Uterus (tissue), 4 donors: ENCODE data around the gene TREML4. TPM values are rescaled to one million over a fixed set of nuclear protein-coding genes. Genes with fewer than 3 reads are reported as not detected.

Experiments
- DNase-seq, 2 donors: peaks; one replicate each; pipeline ENCODE4 v3.0.0-alpha.2; 2019 to 2020
- H3K27ac ChIP-seq, 2 donors: fragments of 200-600 bp; sonication (generic); 1 replicate in 1 of 2; 2 replicates in 1 of 2; pipeline ENCODE4 v1.5.1; 2016 to 2018
- H3K27me3 ChIP-seq, 2 donors: fragments of 200-600 bp; sonication (generic); one replicate each; pipeline ENCODE4 v1.5.1; 2018 to 2019; ENCODE audit warnings: control low read depth in 1 of 2
- H3K36me3 ChIP-seq, 2 donors: fragments of 200-600 bp; sonication (generic); one replicate each; pipeline ENCODE4 v1.5.1; 2019; ENCODE audit warnings: control low read depth in 1 of 2
- H3K4me1 ChIP-seq, 2 donors: fragments of 200-600 bp; sonication (generic); one replicate each; pipeline ENCODE4 v1.5.1; 2018 to 2019; ENCODE audit warnings: control low read depth in 1 of 2
- H3K4me3 ChIP-seq, 2 donors: fragments of 200-600 bp; sonication (generic); 1 replicate in 1 of 2; 2 replicates in 1 of 2; pipeline ENCODE4 v1.5.1; 2018 to 2019; ENCODE audit warnings: mild to moderate bottlenecking in 1 of 2
- H3K9me3 ChIP-seq, 2 donors: fragments of 200-600 bp; sonication (generic); one replicate each; pipeline ENCODE4 v1.5.1; 2019; ENCODE audit warnings: control low read depth in 1 of 2
- POLR2A ChIP-seq, 2 donors: fragments of 450-650 bp; IDR thresholded peaks; one replicate each; pipeline ENCODE4 v1.6.1; 2016; ENCODE audit warnings: antibody characterized with exemption in 2 of 2, mild to moderate bottlenecking in 1 of 2, moderate library complexity in 1 of 2
- intact Hi-C: fragments of 100-400 bp; cut with DNase I; formaldehyde crosslinking; loops from one replicate; pipeline ENCODE4 v1.15.1; 2023; ENCODE audit warnings: low total_unique reads
- total RNA-seq, 4 donors: library from RNA; depleted of rRNA in 3 of 4; stranded (reverse); fragments of >200 nt in 3 of 4; gene quantifications; one replicate each; pipeline versions ENCODE4 v1.1.0 to v1.2.4, GENCODE V29; 2014 to 2023
- TF ChIP-seq, protein P1 (sequence below), 4 experiments: fragments of 200-600 bp in 2 of 4; fragments of 450-650 bp in 2 of 4; sonication (generic) in 2 of 4; IDR thresholded peaks; one replicate each; pipeline ENCODE4 v1.5.1; 2016 to 2019; ENCODE audit warnings: antibody characterized with exemption in 4 of 4, mild to moderate bottlenecking in 2 of 4, moderate library complexity in 1 of 4
- donor health status: DM: yes; HTN: yes; CAD: no.

The TREML4 gene
- total RNA-seq, 4 donors from 2014 or later, result not detected

DNA sequence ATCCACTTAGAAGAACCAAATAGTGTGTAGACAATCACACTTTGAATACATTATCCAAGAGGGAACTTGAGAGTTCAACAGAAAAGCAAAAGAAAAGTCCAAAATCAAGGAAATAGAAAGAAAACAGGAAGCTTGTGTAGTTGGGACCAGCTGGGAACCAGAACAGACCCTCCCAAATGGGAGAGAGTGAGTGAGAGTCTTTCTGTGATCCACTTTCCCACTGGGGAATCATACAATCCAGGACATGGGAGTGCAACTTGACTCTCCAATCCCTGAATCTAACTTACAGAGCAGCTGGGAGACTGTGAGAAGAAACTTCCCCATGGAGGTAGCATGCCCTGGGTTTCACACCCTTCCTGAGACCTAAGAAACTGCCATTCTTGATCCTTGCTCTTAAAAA lies 27.0 kb downstream of the TREML4 start:
- TF ChIP-seq POLR2A (IDR thresholded peaks at IDR 0.05), result no peak
- TF ChIP-seq, protein P1, sequence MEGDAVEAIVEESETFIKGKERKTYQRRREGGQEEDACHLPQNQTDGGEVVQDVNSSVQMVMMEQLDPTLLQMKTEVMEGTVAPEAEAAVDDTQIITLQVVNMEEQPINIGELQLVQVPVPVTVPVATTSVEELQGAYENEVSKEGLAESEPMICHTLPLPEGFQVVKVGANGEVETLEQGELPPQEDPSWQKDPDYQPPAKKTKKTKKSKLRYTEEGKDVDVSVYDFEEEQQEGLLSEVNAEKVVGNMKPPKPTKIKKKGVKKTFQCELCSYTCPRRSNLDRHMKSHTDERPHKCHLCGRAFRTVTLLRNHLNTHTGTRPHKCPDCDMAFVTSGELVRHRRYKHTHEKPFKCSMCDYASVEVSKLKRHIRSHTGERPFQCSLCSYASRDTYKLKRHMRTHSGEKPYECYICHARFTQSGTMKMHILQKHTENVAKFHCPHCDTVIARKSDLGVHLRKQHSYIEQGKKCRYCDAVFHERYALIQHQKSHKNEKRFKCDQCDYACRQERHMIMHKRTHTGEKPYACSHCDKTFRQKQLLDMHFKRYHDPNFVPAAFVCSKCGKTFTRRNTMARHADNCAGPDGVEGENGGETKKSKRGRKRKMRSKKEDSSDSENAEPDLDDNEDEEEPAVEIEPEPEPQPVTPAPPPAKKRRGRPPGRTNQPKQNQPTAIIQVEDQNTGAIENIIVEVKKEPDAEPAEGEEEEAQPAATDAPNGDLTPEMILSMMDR (IDR thresholded peaks at IDR 0.05), result no peak
- Histone ChIP-seq H3K27me3 (no peaks in the 10 kb centered on the region), H3K4me1 (no peaks in the 10 kb centered on the region), H3K9me3 (no peaks in the 10 kb centered on the region), H3K27ac (no peak overlapping the region), H3K4me3 (no peak overlapping the region), H3K36me3 (no peaks in the 10 kb centered on the region)
- intact Hi-C loops, result no loop called here
- no peak for DNase-seq

DNA sequence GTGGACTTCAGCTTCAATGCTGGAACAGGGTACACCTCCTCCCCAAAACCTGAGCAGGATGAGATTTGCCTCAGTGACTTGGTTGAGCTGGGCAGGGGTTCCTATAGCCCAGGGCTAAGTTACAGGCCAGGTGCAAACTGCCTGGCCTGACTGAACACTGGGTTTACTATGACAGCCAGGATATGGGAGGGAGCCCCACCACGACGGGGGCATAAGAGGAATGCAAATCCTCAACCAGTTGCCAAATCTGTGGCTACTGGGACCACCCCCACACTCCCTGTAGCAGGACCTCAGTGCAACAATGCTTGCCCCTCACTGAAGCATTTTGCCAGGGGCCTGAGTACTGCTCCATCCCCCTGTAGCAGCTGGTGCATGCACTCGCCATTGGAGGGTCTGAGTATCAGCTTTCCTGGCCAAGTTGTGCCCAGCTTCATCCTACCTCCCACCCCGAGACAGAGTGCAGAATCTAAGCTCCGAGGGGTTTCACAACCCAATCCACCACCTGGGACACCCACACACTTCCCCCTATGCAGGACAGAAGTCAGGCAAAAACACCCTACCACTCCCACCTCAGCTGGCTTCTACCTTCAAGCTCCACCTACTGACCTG lies 27.6 kb downstream of the TREML4 start:
- intact Hi-C loops, result no loop called here
- no peak for DNase-seq
- TF ChIP-seq POLR2A (IDR thresholded peaks at IDR 0.05), result no peak
- TF ChIP-seq, protein P1 (IDR thresholded peaks at IDR 0.05), result no peak

DNA sequence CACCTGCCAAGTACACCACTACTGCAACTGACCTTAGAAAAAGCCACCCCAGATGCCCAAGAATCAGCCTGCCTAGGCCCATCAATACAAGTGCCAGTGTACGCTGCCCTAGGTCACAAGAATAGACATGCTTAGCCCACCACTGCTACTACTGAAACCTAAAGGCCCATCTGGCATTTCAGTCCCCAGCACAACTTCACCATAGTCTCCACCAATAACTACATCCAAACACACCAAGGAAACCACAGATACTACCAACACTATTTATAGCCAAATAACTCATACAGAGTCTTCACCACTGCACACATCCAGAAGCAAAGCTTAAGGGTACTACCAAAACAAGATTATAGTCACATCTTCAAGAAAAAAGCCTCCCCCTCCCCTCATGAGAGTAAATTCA lies 28.2 kb downstream of the TREML4 start:
- no peak overlapping the region for H3K4me3 ChIP-seq
- no peaks in the 10 kb centered on the region for H3K27me3 ChIP-seq
- no peak overlapping the region for H3K27ac ChIP-seq
- no peak for DNase-seq
- no peaks in the 10 kb centered on the region for H3K36me3 ChIP-seq
- H3K9me3 ChIP-seq, result no peaks in the 10 kb centered on the region
- intact Hi-C loops, result no loop called here
- no peaks in the 10 kb centered on the region for H3K4me1 ChIP-seq
- TF ChIP-seq POLR2A (IDR thresholded peaks at IDR 0.05), result no peak
- TF ChIP-seq, protein P1 (IDR thresholded peaks at IDR 0.05), result no peak

More for the DNA sequence above, 27.6 kb downstream of the TREML4 start:
- H3K9me3 ChIP-seq, result no peaks in the 10 kb centered on the region
- no peak overlapping the region for H3K4me3 ChIP-seq
- H3K36me3 ChIP-seq, result no peaks in the 10 kb centered on the region
- H3K27ac ChIP-seq, result no peak overlapping the region
- H3K27me3 ChIP-seq, result no peaks in the 10 kb centered on the region
- no peaks in the 10 kb centered on the region for H3K4me1 ChIP-seq

DNA sequence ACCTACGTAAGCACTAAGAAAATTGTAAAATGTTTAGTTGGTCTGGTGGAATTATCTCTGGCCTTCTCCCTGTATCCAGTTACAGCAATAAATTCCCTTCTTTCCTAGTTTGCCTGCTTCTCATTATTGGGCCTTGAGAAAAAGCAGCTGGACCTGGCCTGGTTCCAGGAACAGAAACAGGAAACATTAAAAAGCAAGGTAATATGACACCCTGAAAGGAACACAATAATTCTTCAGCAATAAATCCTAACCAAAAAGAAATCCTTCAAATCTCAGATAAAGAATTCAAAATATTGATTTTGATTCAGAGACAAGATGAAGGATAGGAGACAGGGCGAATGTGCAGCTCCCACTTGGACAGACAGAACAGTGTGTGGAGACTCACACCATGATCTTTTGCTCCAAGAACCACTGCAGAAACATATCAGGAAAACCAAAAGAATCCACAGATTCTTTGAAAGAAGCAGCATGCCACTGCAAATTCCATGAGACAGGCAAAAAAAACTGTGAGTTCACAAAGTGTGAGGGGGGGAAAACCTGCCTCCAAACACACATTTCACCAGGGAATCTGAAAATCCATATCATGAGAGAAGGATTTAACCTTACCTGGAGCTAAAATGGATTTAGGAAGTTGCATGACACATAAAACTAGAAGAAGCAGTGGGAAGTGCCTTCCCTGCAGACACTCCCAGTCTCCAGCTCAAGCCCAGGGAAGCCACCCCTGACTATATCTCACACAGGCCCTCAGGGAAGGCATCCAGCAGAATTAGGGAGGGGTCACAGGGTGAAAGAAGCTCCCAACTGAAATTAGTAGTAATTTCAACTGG lies 29.4 kb downstream of the TREML4 start:
- H3K9me3 ChIP-seq, result no peaks in the 10 kb centered on the region
- no peaks in the 10 kb centered on the region for H3K36me3 ChIP-seq
- TF ChIP-seq, protein P1 (IDR thresholded peaks at IDR 0.05), result no peak
- no peak for TF ChIP-seq POLR2A (IDR thresholded peaks at IDR 0.05)
- intact Hi-C loops, result no loop called here
- no peaks in the 10 kb centered on the region for H3K4me1 ChIP-seq
- no peak overlapping the region for H3K4me3 ChIP-seq
- DNase-seq, result peak; percentile 61 to 62
- H3K27me3 ChIP-seq, result no peaks in the 10 kb centered on the region
- no peak overlapping the region for H3K27ac ChIP-seq

DNA sequence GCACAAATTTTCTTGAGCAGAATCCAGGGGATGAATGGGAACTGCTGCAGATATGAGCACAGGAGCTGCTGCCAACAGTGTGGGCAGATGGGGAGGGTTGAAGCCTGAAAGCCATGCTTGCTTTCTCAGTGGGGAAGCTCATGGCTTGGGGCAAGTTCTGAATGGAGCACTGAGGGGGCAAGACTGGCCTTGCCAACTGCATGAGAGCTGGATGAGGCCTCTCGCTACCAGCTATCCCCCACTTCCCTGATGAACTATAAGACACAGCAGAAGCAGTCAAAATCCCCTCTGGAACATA lies 30.0 kb downstream of the TREML4 start:
- Histone ChIP-seq H3K27ac (no peak overlapping the region), H3K27me3 (no peaks in the 10 kb centered on the region), H3K9me3 (peaks cover 0 to 2% of the 10 kb centered on the region in 2 donors), H3K4me3 (no peak overlapping the region), H3K36me3 (no peaks in the 10 kb centered on the region), H3K4me1 (no peaks in the 10 kb centered on the region)
- TF ChIP-seq, protein P1 (IDR thresholded peaks at IDR 0.05), result no peak
- intact Hi-C loops, result no loop called here
- DNase-seq, result no peak
